ENCODE results near the gene C1QB. TPM values are rescaled to one million over a fixed set of nuclear protein-coding genes. Genes with fewer than 3 reads are reported as not detected.

C1QB gene
- total and polyA plus RNA-seq, 9 of the 15 experiments (the other 6 are each of a cell fraction or from before 2014, with no cell fraction given) = 0.55 TPM; not detected in 8

- WGBS (ENCODE audit: insufficient coverage, low coverage, missing lambda C conversion rate) = 0% methylated on average over 6 of the region's 6 CpGs
- no peaks in the 10 kb centered on the region for H3K9me3 ChIP-seq (replicated peaks; ENCODE audit: control insufficient read depth, insufficient read depth, low read depth, low read length)
- H3K79me2 ChIP-seq (ENCODE audit: control insufficient read depth, insufficient read depth, low read length) = no peaks in the 10 kb centered on the region
- FAIRE-seq (no peak), ATAC-seq (no peak), DNase-seq (ENCODE audit: extremely low read depth in 1 of 4, low spot score in 3 of 4) (no peak)
- H3K4me1 ChIP-seq (replicated peaks in 1 of 2; ENCODE audit: control insufficient read depth in 2 of 2, insufficient read depth in 2 of 2, low read length in 2 of 2) = no peaks in the 10 kb centered on the region; a peak in 1 of 5 replicates
- H3K27ac ChIP-seq (ENCODE audit: extremely low read depth, low read depth, low read length) = no peak overlapping the region
- TF ChIP-seq ZNF12 (CRISPR knock-in tag; IDR thresholded peaks at IDR 0.05) (no peak), ZKSCAN3 (CRISPR knock-in tag; IDR thresholded peaks at IDR 0.05) (no peak), BACH1 (tag; IDR thresholded peaks at IDR 0.05) (no peak), ARID3B (CRISPR knock-in tag; IDR thresholded peaks at IDR 0.05; ENCODE audit: borderline replicate concordance) (no peak), MIER1 (IDR thresholded peaks at IDR 0.05; ENCODE audit: low read depth) (no peak), ZNF121 (CRISPR knock-in tag; conservative IDR thresholded peaks at IDR 0.05) (no peak)
- H3K9me1 ChIP-seq (ENCODE audit: control insufficient read depth, insufficient read depth, low read length) = no peaks in the 10 kb centered on the region
- ChIA-PET CTCF (ENCODE audit: low intra/inter-chr PET ratio) (no interaction called here), POLR2A (no interaction called here)
- no peak overlapping the region for H3K4me3 ChIP-seq
- no peaks in the 10 kb centered on the region for H3K36me3 ChIP-seq (ENCODE audit: control insufficient read depth, insufficient read depth, low read length)
- no peak overlapping the region for H2AFZ ChIP-seq (ENCODE audit: low read depth, low read length)
- H4K20me1 ChIP-seq (replicated peaks; ENCODE audit: control insufficient read depth, insufficient read depth, low read length) = peaks cover 24% of the 10 kb centered on the region; the same call in 1 of the 2 replicates
- H3K4me2 ChIP-seq (ENCODE audit: insufficient read depth, low read length) = no peak overlapping the region
- in situ Hi-C loops (cut with MboI) (no loop called here), intact Hi-C loops (cut with micrococcal nuclease) (no loop called here)
- BruUV-seq (replicated peaks) = no TSS peak
- H3K27me3 ChIP-seq (ENCODE audit: control insufficient read depth in 2 of 2, insufficient read depth in 2 of 2, low read length in 2 of 2) = peaks cover 0 to 22% of the 10 kb centered on the region in 2 experiments; a peak in 3 of 5 replicates
- H3K9ac ChIP-seq (ENCODE audit: insufficient read depth in 1 of 2, low read depth in 2 of 2, low read length in 2 of 2) = no peak overlapping the region
Observed at GRCh38 chr1:22609291-22609690, 43.7 kb upstream of the C1QB start.

Data from K562 (cell line).